GM18868 (cell line): ENCODE data around the gene PIGS.
"Not testable (repeated sequence)": the region's sequence is repeated elsewhere in the genome, so short reads cannot be mapped to it uniquely, and the experiment has no call there.

Source experiments
- ATAC-seq: cut with Tn5 transposase; IDR thresholded peaks from one replicate; pipeline ENCODE4 v1.9.1; 2021; ENCODE audit warnings: mild to moderate bottlenecking, moderate library complexity; ENCODE audit not compliant: unreplicated experiment

The PIGS gene

DNA sequence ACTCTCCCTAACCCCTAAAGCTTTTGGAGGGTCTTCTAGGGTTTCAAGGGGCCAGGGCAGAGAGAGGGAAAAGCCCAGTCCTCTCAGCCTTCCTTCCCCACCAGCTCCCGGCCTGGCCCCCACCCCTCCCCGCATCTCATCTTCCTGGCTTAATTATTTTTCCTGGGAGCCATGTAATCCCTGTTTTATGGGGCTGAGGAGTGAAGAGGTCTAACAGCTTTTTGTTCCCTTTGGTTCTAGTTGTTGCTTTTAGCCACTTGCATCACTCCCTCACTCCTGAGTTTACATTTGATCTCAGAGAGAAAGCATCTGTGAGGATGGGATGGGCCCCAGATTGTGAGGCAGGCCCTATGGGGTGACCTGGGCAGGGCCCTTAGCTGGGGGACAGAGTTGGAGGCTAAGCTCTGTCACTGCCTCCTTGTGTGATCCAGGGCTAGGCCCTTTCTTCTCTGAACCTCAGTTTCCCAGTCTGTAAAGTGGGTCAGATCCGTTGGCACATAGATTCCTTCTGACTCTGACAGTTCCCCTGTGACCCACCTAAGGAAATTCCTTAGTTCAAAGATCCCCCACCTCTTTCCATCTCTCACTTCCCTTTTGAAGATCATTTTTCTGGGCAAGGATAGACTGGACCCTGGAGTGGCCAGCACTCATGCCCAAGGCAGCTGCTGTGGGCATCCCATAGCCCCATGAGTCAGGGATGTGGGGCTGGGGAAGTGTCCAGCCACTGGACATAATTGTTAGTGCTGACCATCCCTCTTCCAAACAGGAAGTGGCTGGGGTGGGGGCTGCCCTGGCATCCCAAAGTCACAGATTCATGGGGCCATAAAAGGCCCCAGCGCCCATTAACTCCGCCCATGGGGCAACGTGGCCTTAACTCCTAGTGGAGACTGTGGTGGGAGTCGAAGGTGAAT, 39.0 kb downstream of the PIGS start:
- ATAC-seq: no peak

DNA sequence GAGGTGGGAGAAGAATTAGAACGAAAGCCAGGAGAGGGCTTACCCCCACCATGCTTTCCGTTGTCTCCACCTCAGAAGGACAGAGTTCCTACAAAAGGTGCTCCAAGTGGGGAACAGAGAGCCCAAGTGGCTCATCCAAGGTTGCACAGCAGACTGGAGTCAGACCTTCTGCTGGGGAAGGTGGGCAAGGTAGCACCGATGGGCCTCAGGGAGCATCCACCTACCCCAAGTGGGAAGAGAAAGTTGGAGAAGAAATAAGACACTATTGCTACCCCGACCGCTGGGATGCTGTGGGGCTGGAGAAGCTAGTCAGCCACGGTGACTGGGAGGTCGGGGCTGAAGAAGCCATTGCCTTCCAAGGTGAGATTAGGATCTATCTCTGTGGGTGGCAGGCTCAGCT, 40.4 kb downstream of the PIGS start:
- ATAC-seq: no peak

DNA sequence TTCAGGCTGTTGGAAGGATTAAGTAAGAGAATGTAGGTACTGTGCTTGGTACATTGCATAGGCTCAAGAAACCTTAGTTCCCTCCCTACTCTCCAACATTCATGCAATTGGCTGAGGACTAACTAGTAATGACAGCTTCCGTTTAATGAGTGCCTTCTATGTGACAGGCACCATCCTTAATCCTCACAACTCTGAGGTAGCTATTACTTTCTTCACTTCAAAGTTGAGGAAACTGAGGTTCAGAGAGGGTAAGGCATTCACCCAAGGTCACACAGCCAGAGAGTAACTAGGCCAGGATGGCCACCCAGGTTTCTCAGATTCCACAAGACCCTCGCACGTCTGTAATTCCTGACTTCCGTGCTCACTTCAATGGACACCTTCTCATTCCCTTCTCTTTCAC, 41.1 kb downstream of the PIGS start:
- ATAC-seq: no peak

DNA sequence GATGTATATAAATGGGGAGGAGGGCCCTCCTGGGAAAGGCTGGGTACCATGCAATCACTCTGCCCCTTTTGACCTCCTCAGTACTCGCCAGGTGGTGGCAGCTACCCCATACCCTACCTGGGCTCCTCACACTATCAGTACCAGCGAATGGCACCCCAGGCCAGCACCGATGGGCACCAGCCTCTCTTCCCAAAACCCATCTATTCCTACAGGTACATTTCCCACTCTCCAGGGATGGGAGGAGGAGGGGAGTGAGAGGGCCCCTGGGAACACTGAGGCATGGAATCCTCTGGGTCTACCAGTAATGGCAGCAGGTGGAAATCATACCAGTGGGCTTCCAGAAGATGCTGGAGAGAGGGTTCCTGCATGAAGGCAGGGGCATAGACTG, 42.3 kb downstream of the PIGS start:
- ATAC-seq: no peak

DNA sequence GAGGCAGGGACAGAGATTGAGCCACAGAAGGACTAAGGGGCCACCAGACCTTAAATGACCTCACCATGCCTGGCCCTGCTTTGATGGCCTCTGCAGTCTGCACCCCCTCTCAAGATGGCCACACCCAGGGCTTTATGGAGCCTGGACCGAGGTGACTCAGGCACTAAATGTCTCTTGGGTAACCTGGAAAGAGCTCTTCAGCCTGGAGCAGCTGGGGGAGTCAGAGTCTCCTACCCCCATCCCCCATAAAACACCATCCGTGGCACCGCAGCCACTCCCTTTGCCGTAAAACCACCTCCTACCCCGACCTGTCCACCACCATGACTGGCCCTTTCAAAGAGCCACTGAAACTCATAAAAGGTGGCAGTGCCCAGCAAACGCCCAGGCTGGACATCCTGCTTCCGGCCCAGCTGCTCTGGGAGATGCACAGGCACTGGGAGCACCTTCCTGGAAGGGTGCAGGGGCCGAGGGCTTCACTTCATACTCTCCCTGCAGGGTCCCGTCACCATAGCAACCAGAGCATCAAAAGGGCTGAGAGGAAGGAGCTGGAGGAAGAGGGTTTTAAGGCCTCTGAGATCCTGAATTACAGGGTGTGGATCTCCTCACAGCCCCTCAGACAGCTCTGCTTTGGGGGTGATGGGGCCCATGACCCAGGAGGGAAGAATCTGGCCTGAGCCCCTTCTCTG, 42.9 kb downstream of the PIGS start:
- no peak for ATAC-seq

DNA sequence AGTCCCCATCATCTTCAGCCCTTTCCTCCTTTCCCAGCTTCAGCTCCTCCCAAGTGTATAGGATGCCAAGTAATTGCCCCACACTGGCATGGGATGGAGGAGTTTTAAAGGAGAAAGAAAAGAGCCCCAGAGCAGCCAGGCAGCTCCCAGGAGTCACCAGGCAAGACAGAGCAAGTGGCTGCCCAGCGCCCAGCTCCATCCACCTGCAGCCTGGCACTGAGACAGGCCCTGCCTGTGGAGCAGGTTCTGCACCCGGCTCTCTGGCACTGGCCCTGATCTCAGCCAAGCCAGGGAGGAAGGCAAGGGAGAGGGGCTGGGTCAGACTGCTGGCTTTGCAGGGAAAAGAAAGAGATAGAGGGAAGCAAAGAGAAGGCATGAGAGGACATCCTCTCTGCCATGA, 43.5 kb downstream of the PIGS start:
- no peak for ATAC-seq

DNA sequence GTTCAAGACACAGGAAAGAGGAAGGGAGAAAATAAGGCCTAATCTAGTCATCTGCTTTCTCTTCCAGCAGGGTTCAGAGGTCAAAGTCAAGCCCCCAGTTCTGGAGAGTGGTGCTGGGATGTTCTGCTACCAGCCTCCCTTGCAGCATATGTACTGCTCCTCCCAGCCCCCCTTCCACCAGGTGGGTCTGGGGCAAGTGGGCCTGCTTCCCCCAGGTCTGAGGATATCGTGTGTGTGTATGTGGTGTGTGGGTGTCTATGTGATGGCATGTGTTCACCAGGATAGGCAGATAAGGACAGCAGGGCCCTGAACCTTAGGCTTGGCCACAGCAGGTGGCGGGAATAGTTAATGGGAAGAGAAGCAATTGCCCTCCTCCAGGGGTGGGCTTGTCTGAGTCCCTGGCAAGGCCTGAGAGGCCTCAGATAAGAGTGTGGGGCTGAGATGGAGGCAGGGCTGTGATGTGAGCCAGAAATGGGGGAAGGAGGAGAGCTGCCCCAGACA, 44.1 kb downstream of the PIGS start:
- ATAC-seq: no peak

DNA sequence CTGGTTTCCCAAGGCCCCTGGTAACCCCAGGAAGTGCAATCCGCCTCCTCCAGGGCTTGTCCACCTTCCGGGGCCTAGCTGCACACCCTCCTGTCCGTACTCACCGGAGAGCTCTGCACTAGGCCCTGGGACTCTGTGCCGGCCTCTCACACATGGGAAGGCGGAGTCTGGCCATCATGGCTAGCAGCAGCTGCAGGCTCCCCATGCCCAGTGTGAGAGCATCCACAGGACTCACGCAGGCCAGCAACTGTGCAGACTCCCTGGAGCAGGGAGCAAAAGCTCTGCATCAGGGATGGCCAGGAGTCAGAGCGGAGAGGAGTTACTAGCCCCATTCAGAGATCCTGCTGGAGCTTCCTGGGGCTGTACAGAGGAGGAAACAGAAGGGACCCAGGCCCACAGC, 44.9 kb downstream of the PIGS start:
- ATAC-seq: no peak

DNA sequence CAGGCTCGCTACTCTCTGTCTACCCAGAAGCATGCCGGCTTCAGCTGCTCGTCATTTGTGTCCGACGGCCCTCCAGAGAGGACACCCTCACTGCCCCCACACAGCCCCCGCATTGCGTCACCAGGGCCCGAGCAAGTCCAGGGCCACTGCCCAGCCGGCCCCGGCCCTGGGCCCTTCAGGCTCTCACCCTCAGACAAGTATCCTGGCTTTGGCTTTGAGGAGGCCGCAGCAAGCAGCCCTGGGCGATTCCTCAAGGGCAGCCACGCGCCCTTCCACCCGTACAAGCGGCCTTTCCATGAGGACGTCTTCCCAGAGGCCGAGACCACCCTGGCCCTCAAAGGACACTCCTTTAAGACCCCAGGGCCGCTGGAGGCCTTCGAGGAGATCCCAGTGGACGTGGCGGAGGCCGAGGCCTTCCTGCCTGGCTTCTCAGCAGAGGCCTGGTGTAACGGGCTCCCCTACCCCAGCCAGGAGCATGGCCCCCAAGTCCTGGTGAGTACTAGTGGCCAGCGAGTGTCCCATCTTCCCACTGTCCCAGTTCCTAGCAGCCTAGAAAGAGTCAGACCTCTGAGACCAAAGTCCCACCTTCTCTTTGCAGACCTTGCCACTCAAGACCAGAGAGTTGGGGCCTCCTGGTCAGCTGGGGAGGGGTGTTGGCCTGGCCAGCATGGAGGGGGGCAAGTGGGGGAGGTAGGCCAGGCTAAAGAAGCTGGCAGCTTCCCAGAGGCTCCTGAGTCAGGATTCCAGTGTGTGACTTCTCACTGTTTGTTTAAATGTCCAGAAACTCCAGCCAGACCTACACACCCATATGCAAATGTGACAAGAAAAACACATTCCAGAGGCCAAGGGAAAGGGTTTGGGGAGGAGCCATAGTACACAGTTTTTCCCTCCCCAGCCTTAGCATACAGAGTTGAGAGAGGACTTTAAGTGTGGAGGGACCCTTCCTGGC, 46.6 kb downstream of the PIGS start:
- no peak for ATAC-seq

DNA sequence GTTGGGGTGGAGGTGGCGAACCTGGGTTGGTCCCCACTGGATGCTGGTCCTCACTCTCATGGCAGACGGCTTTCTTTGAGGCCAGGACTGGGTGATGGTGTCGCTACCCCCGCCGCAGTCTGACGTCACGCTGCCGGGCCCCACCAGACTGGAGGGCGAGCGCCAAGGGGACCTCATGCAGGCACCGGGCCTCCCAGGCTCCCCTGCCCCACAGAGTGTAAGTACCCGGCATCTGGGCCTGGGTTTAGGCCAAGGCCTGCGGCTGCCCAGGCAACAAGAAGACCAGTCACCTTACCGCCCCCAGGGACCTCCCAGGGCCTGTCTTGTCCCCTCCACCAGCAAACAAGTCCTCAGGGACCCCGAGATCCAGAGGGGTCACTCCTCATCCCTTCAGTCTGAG, 47.4 kb downstream of the PIGS start:
- no peak for ATAC-seq

DNA sequence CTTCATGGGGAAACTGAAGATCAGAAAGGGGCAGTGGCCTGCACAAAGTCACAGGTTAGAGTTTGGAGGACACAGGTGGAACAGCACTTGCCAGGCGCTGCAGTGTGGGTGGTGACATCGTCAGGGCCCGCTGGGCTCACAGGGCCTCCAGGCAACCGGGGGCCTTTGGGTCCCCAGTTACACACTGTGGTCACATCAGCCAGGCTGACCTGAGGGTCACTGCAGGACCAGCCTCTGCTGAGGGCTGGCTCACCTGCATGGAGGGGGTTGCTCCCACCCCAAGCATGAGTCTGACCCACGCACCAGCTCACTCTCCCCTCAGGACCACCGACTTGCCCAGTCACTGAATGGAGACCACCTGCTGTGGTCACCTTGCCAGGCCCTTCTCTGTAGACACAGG, 48.1 kb downstream of the PIGS start:
- ATAC-seq: no peak

DNA sequence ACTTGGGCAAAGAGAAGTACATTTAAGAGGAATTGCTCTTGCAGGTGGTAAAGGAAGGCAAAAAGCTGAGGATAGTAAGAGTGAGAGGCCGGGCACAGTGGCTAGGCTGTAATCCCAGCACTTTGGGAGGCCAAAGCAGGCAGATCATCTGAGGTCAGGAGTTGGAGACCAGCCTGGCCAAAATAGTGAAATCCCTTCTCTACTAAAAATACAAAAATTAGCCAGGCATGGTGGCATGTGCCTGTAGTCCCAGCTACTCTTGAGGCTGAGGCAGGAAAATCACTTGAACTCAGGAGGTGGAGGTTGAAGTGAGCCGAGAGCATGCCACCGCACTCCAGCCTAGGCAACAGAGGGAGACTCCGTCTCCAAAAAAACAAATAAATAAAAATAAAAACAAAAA, 49.0 kb downstream of the PIGS start:
- ATAC-seq: not testable (repeated sequence)

DNA sequence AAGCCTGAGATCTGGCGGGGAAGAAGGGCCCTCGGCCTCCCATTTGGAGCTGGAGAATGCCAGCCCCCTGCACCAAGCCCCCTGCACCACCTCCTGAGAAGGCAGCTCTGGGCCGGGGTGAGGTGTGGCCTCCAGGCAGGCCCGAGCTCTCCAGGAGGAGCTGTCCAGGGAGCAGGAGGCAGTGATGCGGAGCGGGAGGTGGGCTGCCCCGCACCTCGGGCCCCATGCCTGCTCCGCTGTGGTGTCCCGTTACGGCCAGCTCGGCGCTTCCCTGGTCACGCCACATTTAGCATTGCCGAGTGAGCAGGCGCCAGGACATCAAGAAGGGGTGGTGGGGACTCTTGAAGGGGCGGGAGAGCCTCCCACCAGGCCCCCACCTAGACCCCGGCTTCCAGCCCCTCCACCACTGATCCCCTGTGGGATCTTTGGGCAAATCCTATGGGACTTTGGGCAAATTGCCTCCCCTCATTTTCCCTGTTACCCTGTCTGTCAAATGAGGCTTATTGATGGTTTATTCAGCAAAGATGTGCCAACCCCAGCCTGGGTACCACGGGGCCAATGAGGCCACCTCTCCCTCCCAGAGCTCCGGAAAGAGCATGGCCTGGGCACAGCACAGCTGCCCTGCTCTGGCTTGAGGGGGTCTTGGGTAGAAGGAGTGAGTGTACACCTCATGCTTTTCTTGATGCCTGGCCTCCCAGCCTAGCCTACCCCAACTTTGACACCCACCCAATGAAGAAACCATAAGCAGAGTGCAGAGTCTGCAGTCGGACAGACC, 49.8 kb downstream of the PIGS start:
- no peak for ATAC-seq

DNA sequence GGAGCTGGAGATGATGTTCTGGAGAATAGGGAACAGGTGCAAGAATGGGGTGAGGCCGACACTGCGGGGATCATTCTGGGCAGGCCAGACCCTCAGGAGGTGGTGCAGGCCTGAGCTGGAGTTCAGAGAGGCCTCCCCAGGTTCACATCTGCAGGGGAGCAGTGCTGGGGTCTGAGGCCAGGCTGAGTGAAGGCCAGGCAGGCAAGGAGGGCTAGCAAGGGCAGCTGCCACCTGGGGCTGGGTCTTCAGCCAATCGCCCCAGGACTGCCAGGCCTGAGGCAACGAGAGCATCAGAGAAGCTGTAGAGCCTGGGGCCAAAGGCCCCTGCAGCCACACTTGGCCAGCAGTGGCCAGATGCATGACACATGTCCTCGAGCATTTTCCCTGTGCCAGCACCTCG, 50.6 kb downstream of the PIGS start:
- no peak for ATAC-seq

DNA sequence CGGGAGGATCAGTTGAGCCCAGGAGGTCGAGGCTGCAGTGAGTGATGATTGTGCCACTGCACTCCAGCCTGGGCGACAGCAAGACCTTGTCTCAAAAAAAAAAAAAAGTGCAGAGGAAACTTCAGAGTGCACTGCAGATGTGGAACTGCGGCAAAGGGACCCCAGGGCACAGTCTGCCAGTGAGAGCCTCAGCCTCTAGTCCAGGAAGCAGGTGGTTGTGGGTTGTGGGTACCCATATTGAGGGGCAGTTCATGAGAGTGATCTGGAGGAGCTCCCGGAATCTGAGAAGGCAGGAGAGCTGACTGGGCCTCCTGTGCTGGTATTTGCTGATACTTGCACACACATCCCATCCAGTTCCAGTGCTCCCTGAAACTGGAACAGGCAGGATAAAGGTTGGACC, 52.1 kb downstream of the PIGS start:
- no peak for ATAC-seq

DNA sequence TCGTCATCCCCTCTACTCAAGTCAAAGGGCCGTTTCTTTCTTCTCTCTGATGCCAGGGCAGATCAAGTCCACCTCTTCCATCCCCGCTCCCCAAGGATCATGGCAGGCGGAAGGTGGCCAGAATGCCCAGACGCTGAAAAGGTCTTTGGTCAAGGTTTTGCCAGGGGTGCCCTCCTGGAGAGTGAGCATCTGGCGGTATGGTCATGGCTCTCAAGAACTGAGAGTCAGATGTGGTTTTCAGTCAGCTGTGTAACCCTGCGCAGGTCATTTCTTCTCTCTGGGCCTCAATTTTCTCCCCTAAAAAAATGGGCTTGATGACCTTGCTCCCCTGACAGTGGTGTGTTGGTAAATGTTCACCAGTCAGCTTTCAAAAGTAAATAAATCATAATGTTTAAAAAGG, 52.7 kb downstream of the PIGS start:
- no peak for ATAC-seq

DNA sequence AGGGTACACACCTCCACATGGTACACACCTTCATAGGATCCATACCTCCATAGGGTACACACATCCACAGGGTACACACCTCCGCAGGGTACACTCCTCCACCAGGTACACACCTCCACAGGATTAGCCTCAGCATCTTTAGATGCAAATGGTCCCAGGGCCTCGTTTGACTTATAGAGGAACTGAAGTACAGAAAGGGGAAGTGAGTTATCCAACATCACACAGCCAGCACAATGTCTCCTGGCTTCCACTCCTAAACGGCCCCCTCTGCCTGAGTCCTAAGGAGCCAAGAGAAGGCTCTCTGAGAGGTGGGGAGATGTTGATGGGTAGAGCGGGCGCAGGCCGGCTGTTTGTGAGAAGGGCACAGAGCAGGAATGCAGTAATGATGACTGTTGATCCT, 53.2 kb downstream of the PIGS start:
- ATAC-seq: no peak

DNA sequence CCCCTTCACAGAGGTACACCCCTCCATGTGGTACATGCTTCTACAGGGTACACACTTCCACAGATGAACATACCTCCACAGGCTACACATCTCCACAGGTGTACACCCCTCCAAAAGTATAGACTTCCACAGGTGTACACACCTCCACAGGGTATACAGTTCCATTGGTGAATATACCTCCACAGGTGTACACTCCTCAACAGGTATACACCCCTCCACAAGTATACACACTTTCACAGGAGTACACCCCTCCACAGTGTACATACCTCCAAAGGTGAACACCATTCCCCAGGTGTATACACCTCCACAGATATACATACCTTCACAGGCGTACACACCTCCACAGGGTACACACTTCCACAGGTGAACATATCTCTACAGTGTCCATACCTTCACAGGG, 55.8 kb downstream of the PIGS start:
- ATAC-seq: no peak

DNA sequence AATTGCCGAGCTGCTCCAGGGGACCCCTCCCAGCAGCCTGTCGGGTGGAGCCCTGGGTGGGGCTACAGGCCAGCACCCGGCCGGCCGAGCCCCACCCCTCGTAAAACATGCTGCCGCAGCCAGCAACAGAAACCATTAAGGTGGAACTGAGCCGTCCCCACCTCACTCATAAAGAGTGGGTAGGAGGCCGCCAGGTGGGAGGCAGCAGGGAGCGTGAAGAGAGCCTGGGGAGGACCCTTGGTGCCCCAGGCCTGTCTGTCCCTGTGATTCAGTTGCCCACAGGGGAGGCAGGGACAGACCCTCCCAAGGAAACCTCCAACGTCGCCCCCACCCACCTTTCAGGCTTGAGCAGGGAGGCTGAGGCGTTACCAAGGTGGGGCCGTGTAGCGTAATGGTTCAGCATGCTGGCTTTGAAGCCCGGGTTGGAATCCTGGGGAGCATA, 56.7 kb downstream of the PIGS start:
- no peak for ATAC-seq

DNA sequence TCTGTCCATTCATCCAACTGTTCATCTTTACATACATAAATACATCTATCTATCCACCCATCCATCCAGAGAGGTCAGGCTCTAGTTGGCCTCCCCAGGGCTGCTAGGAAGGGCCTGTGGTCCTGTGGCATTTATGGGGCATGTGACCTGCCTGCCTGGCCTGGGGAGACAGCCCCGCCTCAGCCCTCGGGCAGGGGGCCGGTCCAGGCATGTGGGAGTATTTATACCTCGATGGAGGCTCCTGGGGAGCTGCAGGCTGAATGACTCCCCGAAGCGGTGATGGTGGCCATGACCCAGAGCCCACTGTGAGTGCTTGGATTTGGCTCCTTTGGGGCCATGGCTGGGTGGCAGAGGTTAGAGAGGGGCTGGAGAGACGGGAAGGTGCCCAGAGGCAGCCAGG, 57.8 kb downstream of the PIGS start:
- ATAC-seq: no peak
